WTC11 (cell line): Measurements from ENCODE around the gene C13orf46. TPM values are rescaled to one million over a fixed set of nuclear protein-coding genes. Genes with fewer than 3 reads are reported as not detected.
A peak's percentile ranks its signal among the peaks of the same experiment; 100 is the strongest.

Experiments
- ATAC-seq: fragments of 200-7000 bp; cut with Tn5 transposase; 2 replicates; pipeline ENCODE4 v1.10.0; 2021; ENCODE audit warnings: mild to moderate bottlenecking, moderate library complexity
- CTCF ChIA-PET: fragments of 300-600 bp; sonication (Branson Sonifier 250); formaldehyde crosslinking; loops from one replicate; lab custom pipeline; 2021; ENCODE audit warnings: antibody characterized with exemption; lab: Charles Lee
- POLR2A ChIA-PET: fragments of 350-600 bp; sonication (Branson Sonifier 250); formaldehyde crosslinking; loops from one replicate; lab custom pipeline; 2021; ENCODE audit warnings: antibody characterized with exemption; lab: Charles Lee
- DNase-seq: peaks from one replicate; pipeline ENCODE4 v3.0.0; 2021; ENCODE audit warnings: low spot score
- H3K27ac Mint-ChIP-seq: 2 replicates; pipeline ENCODE4 v1.8.0; 2021; ENCODE audit warnings: mixed read lengths
- H3K27me3 Mint-ChIP-seq: 2 replicates; pipeline ENCODE4 v1.8.0; 2021; ENCODE audit warnings: low read depth, mild to moderate bottlenecking, moderate library complexity, mixed read lengths
- H3K36me3 Mint-ChIP-seq: 2 replicates; pipeline ENCODE4 v1.8.0; 2021; ENCODE audit warnings: mixed read lengths
- H3K4me1 Mint-ChIP-seq: 2 replicates; pipeline ENCODE4 v1.8.0; 2022; ENCODE audit warnings: mixed read lengths
- H3K4me3 Mint-ChIP-seq: 2 replicates; pipeline ENCODE4 v1.8.0; 2021; ENCODE audit warnings: mild to moderate bottlenecking, moderate library complexity, mixed read lengths
- H3K9me3 Mint-ChIP-seq: 2 replicates; pipeline ENCODE4 v1.8.0; 2021; ENCODE audit warnings: mixed read lengths
- ATF1 ChIP-seq: sonication (generic); formaldehyde crosslinking; IDR thresholded peaks from 2 replicates; pipeline ENCODE4 v1.8.1; 2023; ENCODE audit warnings: mild to moderate bottlenecking, moderate library complexity, missing genetic modification reagents
- CBFB ChIP-seq: sonication (generic); formaldehyde crosslinking; IDR thresholded peaks from 2 replicates; pipeline ENCODE4 v1.8.1; 2022; ENCODE audit warnings: mild to moderate bottlenecking, low read depth, missing genetic modification reagents
- CREB1 ChIP-seq: sonication (generic); formaldehyde crosslinking; IDR thresholded peaks from 2 replicates; pipeline ENCODE4 v1.8.0; 2023; ENCODE audit warnings: mild to moderate bottlenecking, missing genetic modification reagents
- ELF4 ChIP-seq: sonication (generic); formaldehyde crosslinking; IDR thresholded peaks from 2 replicates; pipeline ENCODE4 v1.8.1; 2022; ENCODE audit warnings: low read depth, mild to moderate bottlenecking, moderate library complexity, missing genetic modification reagents
- FOXJ3 ChIP-seq: sonication (generic); formaldehyde crosslinking; IDR thresholded peaks from 2 replicates; pipeline ENCODE4 v1.9.0; 2021; ENCODE audit warnings: missing genetic modification reagents, mild to moderate bottlenecking, borderline replicate concordance
- FOXP1 ChIP-seq: sonication (generic); formaldehyde crosslinking; IDR thresholded peaks from 2 replicates; pipeline ENCODE4 v1.8.0; 2022; ENCODE audit warnings: missing genetic modification reagents, mild to moderate bottlenecking, moderate library complexity, borderline replicate concordance
- GRHL2 ChIP-seq: fragments of 250-450 bp; sonication (Bioruptor Pico); IDR thresholded peaks from 2 replicates; pipeline ENCODE4 v1.8.0; 2022; ENCODE audit warnings: mild to moderate bottlenecking, moderate library complexity; ENCODE audit not compliant: insufficient replicate concordance, severe bottlenecking
- HMGA2 ChIP-seq: fragments of 250-450 bp; sonication (Bioruptor Pico); IDR thresholded peaks from 2 replicates; pipeline ENCODE4 v1.4.0; 2021; ENCODE audit warnings: mild to moderate bottlenecking, moderate library complexity
- MYBL2 ChIP-seq: sonication (generic); formaldehyde crosslinking; IDR thresholded peaks from 2 replicates; pipeline ENCODE4 v1.8.1; 2023; ENCODE audit warnings: mild to moderate bottlenecking, moderate library complexity, missing genetic modification reagents
- NFE2L1 ChIP-seq: sonication (generic); formaldehyde crosslinking; IDR thresholded peaks from 2 replicates; pipeline ENCODE4 v1.8.1; 2023; ENCODE audit warnings: missing genetic modification reagents
- NR1H2 ChIP-seq: sonication (generic); formaldehyde crosslinking; IDR thresholded peaks from 2 replicates; pipeline ENCODE4 v1.9.0; 2021; ENCODE audit warnings: mild to moderate bottlenecking, moderate library complexity, missing genetic modification reagents
- NR3C1 ChIP-seq: sonication (generic); formaldehyde crosslinking; conservative IDR thresholded peaks from 2 replicates; pipeline ENCODE4 v1.8.1; 2023; ENCODE audit warnings: low read depth, mild to moderate bottlenecking, missing genetic modification reagents
- RORB ChIP-seq: fragments of 250-450 bp; sonication (Bioruptor Pico); IDR thresholded peaks from 2 replicates; pipeline ENCODE4 v1.9.0; 2021; ENCODE audit warnings: mild to moderate bottlenecking
- TEAD1 ChIP-seq: sonication (generic); formaldehyde crosslinking; IDR thresholded peaks from 2 replicates; pipeline ENCODE4 v1.8.0; 2022; ENCODE audit warnings: mild to moderate bottlenecking, missing genetic modification reagents
- ZNF138 ChIP-seq: sonication (generic); formaldehyde crosslinking; conservative IDR thresholded peaks from 2 replicates; pipeline ENCODE4 v1.8.1; 2022; ENCODE audit warnings: mild to moderate bottlenecking, moderate library complexity, missing genetic modification reagents
- ZNF396 ChIP-seq: fragments of 250-450 bp; sonication (Bioruptor Pico); IDR thresholded peaks from 2 replicates; pipeline ENCODE4 v1.8.0; 2021; ENCODE audit warnings: mild to moderate bottlenecking, moderate library complexity, borderline replicate concordance
- ZNF671 ChIP-seq: fragments of 250-450 bp; sonication (Bioruptor Pico); IDR thresholded peaks from 2 replicates; pipeline ENCODE4 v1.8.0; 2021; ENCODE audit warnings: mild to moderate bottlenecking
- total RNA-seq: library from RNA; stranded (reverse); gene quantifications from 3 replicates; pipeline ENCODE4 v1.2.3, GENCODE V29; 2021
- TF ChIP-seq, protein P1 (sequence below): sonication (generic); formaldehyde crosslinking; IDR thresholded peaks from 2 replicates; pipeline ENCODE4 v1.8.0; 2022; ENCODE audit warnings: mild to moderate bottlenecking, missing genetic modification reagents
- TF ChIP-seq, protein P2 (sequence below): sonication (generic); formaldehyde crosslinking; IDR thresholded peaks from 2 replicates; pipeline ENCODE4 v1.8.0; 2022; ENCODE audit warnings: mild to moderate bottlenecking, missing genetic modification reagents
- TF ChIP-seq, protein P3 (sequence below): sonication (generic); formaldehyde crosslinking; IDR thresholded peaks from 2 replicates; pipeline ENCODE4 v1.8.1; 2023; ENCODE audit warnings: mild to moderate bottlenecking, missing genetic modification reagents
- TF ChIP-seq, protein P4 (sequence below): sonication (generic); formaldehyde crosslinking; IDR thresholded peaks from 2 replicates; pipeline ENCODE4 v1.8.1; 2023; ENCODE audit warnings: mild to moderate bottlenecking, missing genetic modification reagents, moderate library complexity
- TF ChIP-seq, protein P5 (sequence below): sonication (generic); formaldehyde crosslinking; IDR thresholded peaks from 2 replicates; pipeline ENCODE4 v1.8.0; 2022; ENCODE audit warnings: mild to moderate bottlenecking, missing genetic modification reagents
- TF ChIP-seq, protein P6 (sequence below): sonication (generic); formaldehyde crosslinking; IDR thresholded peaks from 2 replicates; pipeline ENCODE4 v1.8.0; 2023; ENCODE audit warnings: missing genetic modification reagents
- TF ChIP-seq, protein P7 (sequence below): sonication (generic); formaldehyde crosslinking; conservative IDR thresholded peaks from 2 replicates; pipeline ENCODE4 v1.8.1; 2023; ENCODE audit warnings: mild to moderate bottlenecking, low read depth, missing genetic modification reagents, moderate library complexity
- TF ChIP-seq, protein P8 (sequence below): sonication (generic); formaldehyde crosslinking; IDR thresholded peaks from 2 replicates; pipeline ENCODE4 v1.8.0; 2022; ENCODE audit warnings: mild to moderate bottlenecking, missing genetic modification reagents

C13orf46 gene
- total RNA-seq, 1 experiment from 2014 or later: 0.50 TPM

DNA sequence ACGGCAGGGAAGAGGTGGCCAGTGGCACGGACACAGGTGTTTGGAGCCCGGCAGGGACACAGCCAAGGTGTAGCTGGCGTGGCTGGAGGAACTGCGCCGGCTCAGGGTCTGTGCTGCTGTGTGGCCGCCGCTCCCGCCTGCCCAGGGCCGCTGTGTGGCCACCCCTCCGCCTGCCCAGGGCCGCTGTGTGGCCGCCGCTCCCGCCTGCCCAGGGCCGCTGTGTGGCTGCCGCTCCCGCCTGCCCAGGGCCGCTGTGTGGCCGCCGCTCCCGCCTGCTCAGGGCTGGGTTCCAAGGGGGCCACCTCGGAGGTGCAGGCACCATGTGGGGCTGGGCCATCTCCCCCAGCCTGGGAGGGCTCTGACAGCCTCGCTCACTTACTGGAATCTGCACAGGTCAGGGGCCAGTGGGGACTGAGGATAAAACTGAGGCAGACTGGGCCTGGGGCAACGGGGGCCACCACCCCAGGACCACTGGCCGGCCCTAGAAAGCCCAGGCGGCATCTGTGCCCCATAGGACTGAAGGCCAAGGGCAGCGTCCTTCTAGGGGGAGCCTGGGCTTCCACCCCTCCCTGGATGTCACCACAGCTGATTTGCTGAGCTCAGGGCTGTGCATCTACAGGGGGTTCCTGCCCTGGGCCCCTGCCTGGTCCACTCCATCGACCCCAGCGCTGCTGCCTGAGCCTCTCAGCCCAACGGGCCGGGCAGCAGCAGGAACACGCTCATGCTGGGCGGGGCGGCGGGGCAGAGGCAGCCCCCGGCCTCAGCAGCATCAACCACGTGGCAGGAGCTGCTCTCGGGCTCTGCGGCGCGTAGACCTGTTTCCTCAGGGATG lies 21.5 kb downstream of the C13orf46 start (continued):
- TF ChIP-seq, protein P1, sequence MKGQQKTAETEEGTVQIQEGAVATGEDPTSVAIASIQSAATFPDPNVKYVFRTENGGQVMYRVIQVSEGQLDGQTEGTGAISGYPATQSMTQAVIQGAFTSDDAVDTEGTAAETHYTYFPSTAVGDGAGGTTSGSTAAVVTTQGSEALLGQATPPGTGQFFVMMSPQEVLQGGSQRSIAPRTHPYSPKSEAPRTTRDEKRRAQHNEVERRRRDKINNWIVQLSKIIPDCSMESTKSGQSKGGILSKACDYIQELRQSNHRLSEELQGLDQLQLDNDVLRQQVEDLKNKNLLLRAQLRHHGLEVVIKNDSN: no peak
- TF ChIP-seq, all 79 proteins: peak for 0

DNA sequence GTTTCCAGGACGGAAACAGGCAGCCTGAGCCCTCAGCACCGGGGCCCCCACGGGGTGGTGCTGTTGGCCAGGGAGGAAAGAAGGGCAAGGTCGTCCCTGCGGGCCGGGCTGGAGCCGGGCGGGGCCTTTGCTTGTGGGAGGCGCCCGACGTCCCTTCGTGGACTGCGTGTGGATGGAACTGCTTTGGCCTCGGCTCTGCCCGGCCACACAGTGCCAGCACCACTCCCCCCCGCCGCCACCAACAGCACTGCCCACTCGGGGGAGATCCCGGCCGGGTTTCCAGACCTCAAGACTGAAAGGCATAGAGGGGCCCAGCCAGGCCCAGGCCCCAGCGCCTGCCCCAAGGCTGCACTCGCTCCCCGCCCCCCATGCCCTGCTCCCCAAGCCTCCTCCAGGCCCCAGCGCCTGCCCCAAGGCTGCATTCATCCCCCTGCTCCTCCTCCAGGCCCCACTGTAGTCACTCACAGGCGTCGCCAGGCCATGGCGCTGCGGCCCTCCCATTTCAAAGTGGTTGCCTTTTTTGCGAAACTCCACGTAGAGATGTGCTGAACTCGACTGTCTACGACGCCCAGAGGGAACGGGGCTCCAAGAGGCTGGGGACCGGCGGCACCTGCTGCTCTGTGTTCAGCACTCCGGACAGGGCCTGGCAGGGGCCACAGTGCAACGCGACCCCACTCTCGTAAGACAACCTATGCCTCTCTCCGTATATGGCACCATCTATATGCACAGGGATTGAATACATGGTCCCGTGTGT lies 22.5 kb downstream of the C13orf46 start:
- Mint-ChIP-seq H3K4me3 (no peak overlapping the region), H3K27me3 (peaks cover 3% of the 10 kb centered on the region; the same call in 1 of the 2 replicates), H3K9me3 (peaks cover 19% of the 10 kb centered on the region), H3K27ac (0 out of 2 replicates have a peak overlapping the region, but pooled peaks have one; percentile 11), H3K4me1 (no peaks in the 10 kb centered on the region), H3K36me3 (peaks cover 19% of the 10 kb centered on the region)
- POLR2A ChIA-PET: no interaction called here
- peak; percentile 76 for DNase-seq
- ATAC-seq: peak; percentile 87
- CTCF ChIA-PET: no interaction called here
- no peak for TF ChIP-seq CBFB (CRISPR knock-in tag)
- TF ChIP-seq, protein P2, sequence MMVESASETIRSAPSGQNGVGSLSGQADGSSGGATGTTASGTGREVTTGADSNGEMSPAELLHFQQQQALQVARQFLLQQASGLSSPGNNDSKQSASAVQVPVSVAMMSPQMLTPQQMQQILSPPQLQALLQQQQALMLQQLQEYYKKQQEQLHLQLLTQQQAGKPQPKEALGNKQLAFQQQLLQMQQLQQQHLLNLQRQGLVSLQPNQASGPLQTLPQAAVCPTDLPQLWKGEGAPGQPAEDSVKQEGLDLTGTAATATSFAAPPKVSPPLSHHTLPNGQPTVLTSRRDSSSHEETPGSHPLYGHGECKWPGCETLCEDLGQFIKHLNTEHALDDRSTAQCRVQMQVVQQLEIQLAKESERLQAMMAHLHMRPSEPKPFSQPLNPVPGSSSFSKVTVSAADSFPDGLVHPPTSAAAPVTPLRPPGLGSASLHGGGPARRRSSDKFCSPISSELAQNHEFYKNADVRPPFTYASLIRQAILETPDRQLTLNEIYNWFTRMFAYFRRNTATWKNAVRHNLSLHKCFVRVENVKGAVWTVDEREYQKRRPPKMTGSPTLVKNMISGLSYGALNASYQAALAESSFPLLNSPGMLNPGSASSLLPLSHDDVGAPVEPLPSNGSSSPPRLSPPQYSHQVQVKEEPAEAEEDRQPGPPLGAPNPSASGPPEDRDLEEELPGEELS (CRISPR knock-in tag): no peak
- TF ChIP-seq, protein P3, sequence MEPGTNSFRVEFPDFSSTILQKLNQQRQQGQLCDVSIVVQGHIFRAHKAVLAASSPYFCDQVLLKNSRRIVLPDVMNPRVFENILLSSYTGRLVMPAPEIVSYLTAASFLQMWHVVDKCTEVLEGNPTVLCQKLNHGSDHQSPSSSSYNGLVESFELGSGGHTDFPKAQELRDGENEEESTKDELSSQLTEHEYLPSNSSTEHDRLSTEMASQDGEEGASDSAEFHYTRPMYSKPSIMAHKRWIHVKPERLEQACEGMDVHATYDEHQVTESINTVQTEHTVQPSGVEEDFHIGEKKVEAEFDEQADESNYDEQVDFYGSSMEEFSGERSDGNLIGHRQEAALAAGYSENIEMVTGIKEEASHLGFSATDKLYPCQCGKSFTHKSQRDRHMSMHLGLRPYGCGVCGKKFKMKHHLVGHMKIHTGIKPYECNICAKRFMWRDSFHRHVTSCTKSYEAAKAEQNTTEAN (CRISPR knock-in tag): no peak
- TF ChIP-seq HMGA2 (CRISPR knock-in tag): no peak
- no peak for TF ChIP-seq RORB
- TF ChIP-seq ZNF396 (CRISPR knock-in tag): no peak
- TF ChIP-seq, protein P4, sequence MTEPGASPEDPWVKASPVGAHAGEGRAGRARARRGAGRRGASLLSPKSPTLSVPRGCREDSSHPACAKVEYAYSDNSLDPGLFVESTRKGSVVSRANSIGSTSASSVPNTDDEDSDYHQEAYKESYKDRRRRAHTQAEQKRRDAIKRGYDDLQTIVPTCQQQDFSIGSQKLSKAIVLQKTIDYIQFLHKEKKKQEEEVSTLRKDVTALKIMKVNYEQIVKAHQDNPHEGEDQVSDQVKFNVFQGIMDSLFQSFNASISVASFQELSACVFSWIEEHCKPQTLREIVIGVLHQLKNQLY: no peak
- no peak for TF ChIP-seq ATF1 (CRISPR knock-in tag)
- no peak for TF ChIP-seq NR1H2
- no peak for TF ChIP-seq ZNF138 (CRISPR knock-in tag)
- TF ChIP-seq, protein P5, sequence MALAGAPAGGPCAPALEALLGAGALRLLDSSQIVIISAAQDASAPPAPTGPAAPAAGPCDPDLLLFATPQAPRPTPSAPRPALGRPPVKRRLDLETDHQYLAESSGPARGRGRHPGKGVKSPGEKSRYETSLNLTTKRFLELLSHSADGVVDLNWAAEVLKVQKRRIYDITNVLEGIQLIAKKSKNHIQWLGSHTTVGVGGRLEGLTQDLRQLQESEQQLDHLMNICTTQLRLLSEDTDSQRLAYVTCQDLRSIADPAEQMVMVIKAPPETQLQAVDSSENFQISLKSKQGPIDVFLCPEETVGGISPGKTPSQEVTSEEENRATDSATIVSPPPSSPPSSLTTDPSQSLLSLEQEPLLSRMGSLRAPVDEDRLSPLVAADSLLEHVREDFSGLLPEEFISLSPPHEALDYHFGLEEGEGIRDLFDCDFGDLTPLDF (CRISPR knock-in tag): no peak
- TF ChIP-seq CREB1 (CRISPR knock-in tag): no peak
- TF ChIP-seq, protein P6, sequence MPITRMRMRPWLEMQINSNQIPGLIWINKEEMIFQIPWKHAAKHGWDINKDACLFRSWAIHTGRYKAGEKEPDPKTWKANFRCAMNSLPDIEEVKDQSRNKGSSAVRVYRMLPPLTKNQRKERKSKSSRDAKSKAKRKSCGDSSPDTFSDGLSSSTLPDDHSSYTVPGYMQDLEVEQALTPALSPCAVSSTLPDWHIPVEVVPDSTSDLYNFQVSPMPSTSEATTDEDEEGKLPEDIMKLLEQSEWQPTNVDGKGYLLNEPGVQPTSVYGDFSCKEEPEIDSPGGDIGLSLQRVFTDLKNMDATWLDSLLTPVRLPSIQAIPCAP (CRISPR knock-in tag): no peak
- TF ChIP-seq ELF4: no peak
- no peak for TF ChIP-seq TEAD1 (CRISPR knock-in tag)
- TF ChIP-seq, protein P7, sequence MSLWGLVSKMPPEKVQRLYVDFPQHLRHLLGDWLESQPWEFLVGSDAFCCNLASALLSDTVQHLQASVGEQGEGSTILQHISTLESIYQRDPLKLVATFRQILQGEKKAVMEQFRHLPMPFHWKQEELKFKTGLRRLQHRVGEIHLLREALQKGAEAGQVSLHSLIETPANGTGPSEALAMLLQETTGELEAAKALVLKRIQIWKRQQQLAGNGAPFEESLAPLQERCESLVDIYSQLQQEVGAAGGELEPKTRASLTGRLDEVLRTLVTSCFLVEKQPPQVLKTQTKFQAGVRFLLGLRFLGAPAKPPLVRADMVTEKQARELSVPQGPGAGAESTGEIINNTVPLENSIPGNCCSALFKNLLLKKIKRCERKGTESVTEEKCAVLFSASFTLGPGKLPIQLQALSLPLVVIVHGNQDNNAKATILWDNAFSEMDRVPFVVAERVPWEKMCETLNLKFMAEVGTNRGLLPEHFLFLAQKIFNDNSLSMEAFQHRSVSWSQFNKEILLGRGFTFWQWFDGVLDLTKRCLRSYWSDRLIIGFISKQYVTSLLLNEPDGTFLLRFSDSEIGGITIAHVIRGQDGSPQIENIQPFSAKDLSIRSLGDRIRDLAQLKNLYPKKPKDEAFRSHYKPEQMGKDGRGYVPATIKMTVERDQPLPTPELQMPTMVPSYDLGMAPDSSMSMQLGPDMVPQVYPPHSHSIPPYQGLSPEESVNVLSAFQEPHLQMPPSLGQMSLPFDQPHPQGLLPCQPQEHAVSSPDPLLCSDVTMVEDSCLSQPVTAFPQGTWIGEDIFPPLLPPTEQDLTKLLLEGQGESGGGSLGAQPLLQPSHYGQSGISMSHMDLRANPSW (CRISPR knock-in tag): no peak
- TF ChIP-seq FOXP1 (CRISPR knock-in tag): no peak; the same call in 1 of the 2 replicates
- TF ChIP-seq, protein P8, sequence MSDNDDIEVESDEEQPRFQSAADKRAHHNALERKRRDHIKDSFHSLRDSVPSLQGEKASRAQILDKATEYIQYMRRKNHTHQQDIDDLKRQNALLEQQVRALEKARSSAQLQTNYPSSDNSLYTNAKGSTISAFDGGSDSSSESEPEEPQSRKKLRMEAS: 0 out of 2 replicates have a peak, but pooled peaks have one; percentile 13
- no peak for TF ChIP-seq FOXJ3
- TF ChIP-seq NR3C1 (CRISPR knock-in tag): no peak
- no peak for TF ChIP-seq MYBL2 (CRISPR knock-in tag)
- no peak for TF ChIP-seq NFE2L1 (CRISPR knock-in tag)
- no peak for TF ChIP-seq GRHL2 (CRISPR knock-in tag)
- TF ChIP-seq ZNF671 (CRISPR knock-in tag): no peak
